DMS79 treated with DMSO at 0.1 percent for 48 hours (cell line): ENCODE measurements around the gene TBC1D12.
"Not testable (repeated sequence)": the region's sequence is repeated elsewhere in the genome, so short reads cannot be mapped to it uniquely, and the experiment has no call there.

Experiments
- DNase-seq: peaks from one replicate; lab custom pipeline; 2025; lab: John Stamatoyannopoulos, UW

TBC1D12 gene

GRCh38 chr10:94456942-94457341 is 54.6 kb downstream of the TBC1D12 start:
- DNase-seq = no peak

GRCh38 chr10:94459385-94459784 is 57.0 kb downstream of the TBC1D12 start:
- DNase-seq = no peak

- no peak for DNase-seq
These were observed 59.2 kb downstream of the TBC1D12 start for GRCh38 chr10:94461503-94461902.

GRCh38 chr10:94462130-94462529 is 59.8 kb downstream of the TBC1D12 start:
- DNase-seq = no peak

GRCh38 chr10:94465684-94466083 is 63.3 kb downstream of the TBC1D12 start:
- DNase-seq = no peak

GRCh38 chr10:94481410-94481809 is 79.1 kb downstream of the TBC1D12 start:
- DNase-seq = no peak

GRCh38 chr10:94483970-94484369 is 81.6 kb downstream of the TBC1D12 start:
- DNase-seq = no peak

GRCh38 chr10:94485094-94485493 is 82.8 kb downstream of the TBC1D12 start:
- no peak for DNase-seq

- DNase-seq = no peak
These were observed 85.2 kb downstream of the TBC1D12 start for GRCh38 chr10:94487575-94487974.

- no peak for DNase-seq
These were observed 86.8 kb downstream of the TBC1D12 start for GRCh38 chr10:94489107-94489506.

GRCh38 chr10:94489976-94490788 is 87.8 kb downstream of the TBC1D12 start:
- DNase-seq = no peak

- no peak for DNase-seq
These were observed 88.4 kb downstream of the TBC1D12 start for GRCh38 chr10:94490789-94491039.

GRCh38 chr10:94493463-94493862 is 91.1 kb downstream of the TBC1D12 start:
- no peak for DNase-seq

- no peak for DNase-seq
These were observed 93.7 kb downstream of the TBC1D12 start for GRCh38 chr10:94496010-94496409.

GRCh38 chr10:94496646-94497045 is 94.3 kb downstream of the TBC1D12 start:
- no peak for DNase-seq

GRCh38 chr10:94500063-94500462 is 97.7 kb downstream of the TBC1D12 start:
- no peak for DNase-seq

- DNase-seq = no peak
These were observed 119.2 kb downstream of the TBC1D12 start for GRCh38 chr10:94521276-94522250.

GRCh38 chr10:94524146-94524545 is 121.8 kb downstream of the TBC1D12 start:
- DNase-seq = no peak

- no peak for DNase-seq
These were observed 122.4 kb downstream of the TBC1D12 start for GRCh38 chr10:94524711-94525110.

GRCh38 chr10:94531550-94531949 is 129.2 kb downstream of the TBC1D12 start:
- not testable (repeated sequence) for DNase-seq

- no peak for DNase-seq
These were observed 130.7 kb downstream of the TBC1D12 start for GRCh38 chr10:94533027-94533426.

GRCh38 chr10:94542282-94542681 is 139.9 kb downstream of the TBC1D12 start:
- DNase-seq = not testable (repeated sequence)

- DNase-seq = peak; percentile 55
These were observed 143.2 kb downstream of the TBC1D12 start, which contains the start of gene HELLS for GRCh38 chr10:94545391-94546048. Gene HELLS, plus strand, starts transcription at chr10:94545788. Its CDS starts 134 bp downstream, at chr10:94545922.
